OCI-M2 (cell line): ENCODE measurements around the gene MKKS.
"Not testable (repeated sequence)": the region's sequence is repeated elsewhere in the genome, so short reads cannot be mapped to it uniquely, and the experiment has no call there.

Experiments
- DNase-seq: peaks from one replicate; lab custom pipeline; 2025; ENCODE audit not compliant: unreplicated experiment; lab: John Stamatoyannopoulos, UW

Gene MKKS

GRCh38 chr20:10415013-10415650 is 18.9 kb downstream of the MKKS start:
- no peak for DNase-seq

DNA sequence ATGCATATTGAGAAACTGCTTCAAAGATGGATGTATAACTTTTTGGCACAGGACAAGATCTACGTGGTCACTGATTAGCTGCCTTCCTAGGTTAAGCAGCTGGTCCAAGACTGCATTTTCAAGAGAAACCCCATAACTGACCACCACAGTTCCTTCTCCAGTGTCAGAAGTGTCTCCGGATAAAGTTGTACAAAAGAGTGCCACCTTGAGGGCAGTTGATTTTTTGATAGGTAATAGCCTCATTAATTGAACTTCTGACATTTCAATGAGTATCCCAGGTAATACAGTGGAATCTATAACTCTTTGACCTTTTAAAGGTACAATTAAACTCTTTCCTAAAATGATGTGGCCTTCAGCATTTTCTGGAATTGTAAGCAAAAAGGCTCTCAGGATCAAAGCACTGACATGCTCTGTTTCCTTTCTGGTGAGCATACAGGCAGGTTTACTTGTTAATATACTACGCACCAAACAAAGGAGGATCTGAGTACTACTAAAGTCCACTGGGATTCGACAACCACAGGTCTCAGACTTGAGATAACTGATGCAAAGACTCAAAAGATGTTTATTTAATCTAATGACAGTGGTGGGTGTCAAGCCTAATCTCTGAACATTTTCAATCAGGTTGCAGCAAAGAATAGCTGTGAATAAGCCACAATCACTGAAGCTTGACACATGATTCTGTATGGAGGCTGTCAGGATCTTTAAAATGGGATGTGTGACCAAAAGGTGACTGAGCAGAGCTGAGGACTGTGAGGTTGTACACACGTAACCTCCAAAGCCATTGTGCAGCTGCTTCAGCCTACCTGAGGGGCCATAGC is 21.2 kb downstream of the MKKS start:
- no peak for DNase-seq

DNA sequence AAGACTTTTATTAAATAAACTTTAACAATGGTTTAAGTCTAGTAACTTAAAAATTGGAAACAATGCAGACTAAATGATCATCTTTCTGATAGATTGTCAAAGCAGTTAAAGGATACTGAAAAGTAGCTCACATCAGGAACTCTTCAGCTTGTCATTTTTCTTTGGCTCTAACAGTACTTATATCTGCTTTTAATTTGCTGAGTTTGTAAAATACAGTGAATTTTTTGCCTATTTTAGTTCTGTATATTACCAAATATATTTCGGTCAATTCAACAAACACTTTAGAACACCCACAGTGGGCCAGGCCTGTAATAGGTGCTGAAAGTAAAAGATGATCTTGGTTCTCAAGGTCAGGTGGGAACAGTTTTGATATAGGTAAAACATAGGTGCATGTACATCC is 22.3 kb downstream of the MKKS start:
- no peak for DNase-seq

DNA sequence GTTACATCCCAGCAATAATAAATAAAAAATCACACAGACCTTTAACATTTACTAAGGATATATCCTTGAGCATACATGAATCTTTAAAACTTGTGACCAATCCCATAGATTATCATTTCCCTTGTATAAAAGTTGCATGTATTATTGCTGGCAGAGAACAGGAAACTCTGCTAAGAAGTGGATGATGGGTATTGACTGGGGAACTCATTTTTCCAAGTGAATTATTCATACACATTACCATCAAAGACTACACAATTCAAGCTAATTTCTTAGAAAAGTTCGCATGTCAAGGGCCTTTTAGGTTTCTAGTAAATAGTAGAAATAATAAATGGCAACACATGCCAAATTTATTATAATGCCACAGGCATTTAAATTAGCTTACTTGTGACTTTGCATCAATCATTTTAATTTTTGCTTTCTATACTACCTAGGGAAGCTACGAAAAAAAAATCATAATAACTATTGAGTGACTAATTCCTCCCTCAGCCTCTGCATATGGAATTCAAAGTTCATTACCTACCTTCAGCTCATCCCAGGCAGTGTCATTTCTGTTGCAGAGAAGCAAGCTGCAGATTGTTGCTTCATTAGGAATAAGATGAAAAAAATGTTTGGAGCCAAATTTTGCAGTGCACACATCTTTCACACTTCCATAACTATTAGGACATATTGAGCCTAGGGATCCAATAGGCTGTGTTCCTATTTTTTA is 25.8 kb downstream of the MKKS start:
- DNase-seq, result no peak

DNA sequence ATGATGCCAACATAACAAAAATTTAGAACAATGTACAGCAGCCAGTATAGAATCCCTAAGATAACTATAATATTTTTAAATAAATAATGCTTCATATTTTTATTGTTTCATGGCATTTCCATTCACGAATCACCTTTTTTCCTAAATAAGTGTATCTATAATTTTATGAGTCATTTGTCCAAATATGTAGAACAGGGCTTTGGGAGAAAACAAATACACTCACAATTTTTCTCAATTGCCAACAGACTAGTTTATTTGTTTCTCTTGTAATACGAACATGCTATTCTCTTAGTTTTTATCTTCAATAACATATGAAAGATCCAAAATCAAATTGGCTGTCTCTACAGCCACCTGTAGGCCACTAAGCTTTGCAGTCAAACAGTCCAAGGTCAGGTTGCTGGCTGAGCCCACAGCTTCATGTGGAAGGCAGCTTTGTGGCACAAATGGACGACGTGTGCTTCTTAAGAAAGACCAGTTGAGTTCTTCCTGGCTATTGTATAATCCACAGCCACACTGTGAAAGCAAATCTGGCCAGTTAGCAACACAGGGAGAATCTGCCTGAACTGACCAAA is 29.0 kb downstream of the MKKS start:
- no peak for DNase-seq

GRCh38 chr20:10404023-10404628 is 29.9 kb downstream of the MKKS start:
- no peak for DNase-seq

DNA sequence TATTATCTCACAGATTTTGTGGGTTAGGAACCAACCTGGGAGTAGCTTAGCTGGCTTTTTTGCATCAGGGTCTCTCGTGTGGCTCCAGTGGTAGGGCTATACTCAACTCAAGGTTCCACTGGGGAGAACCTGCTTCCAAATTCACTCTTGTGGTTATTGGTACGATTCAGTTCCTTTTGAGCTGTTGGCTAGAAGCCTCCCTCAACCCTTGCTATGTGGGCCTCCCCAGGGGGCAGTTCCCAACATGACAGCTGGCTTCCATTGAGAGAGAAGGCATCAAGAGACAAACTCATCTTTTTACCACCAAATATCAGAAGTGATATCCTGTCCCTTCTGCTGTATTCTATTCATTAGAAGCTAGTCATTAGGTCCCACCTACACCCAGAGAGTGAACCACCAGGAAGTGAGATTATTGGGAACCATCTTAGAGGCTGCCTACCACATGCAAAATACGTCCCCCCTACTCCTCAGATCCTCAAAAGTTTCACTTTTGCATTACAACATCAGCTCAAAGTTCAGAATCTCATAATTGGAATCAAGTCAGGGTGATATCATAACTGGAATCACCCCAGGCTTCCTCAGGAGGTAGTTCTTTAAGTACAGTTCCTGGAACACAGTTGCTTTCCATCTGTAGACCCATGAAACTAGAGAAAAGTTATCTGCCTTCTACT is 30.9 kb downstream of the MKKS start:
- DNase-seq, result no peak

DNA sequence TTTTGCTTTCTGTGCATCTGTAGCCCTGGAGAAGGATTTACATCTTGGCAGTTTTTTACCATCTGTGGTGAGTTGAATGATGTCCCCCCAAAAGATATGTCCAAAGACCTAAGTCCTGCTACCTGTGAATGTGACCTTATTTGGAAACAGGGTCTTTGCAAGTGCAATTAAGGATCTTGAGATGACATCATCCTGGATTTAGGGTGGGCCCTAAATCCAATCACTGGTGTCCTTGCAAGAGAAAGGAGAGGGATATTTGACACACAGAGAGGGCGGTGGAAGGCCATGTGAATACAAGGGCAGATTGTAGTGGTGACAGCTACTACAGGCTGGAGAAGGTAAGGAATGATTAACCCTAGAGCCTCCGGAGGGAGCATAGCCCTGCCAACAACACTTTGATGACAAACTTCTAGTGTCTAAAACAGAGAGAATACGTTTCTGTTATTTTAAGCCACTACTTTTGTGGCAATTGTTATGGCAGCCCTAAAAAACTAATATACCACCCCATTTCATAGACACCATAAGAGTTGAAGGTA is 35.1 kb downstream of the MKKS start:
- no peak for DNase-seq

DNA sequence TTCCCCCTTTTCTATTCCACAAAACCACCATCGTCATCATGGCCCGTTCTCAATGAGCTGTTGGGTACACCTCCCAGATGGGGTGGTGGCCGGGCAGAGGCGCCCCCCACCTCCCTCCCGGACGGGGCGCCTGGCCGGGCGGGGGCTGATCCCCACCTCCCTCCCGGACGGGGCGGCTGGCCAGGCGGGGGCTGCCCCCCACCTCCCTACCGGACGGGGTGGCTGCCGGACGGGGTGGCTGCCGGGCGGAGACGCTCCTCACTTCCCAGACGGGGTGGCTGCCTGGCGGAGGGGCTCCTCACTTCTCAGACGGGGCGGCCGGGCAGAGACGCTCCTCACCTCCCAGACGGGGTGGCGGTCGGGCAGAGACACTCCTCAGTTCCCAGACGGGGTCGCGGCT is 39.3 kb downstream of the MKKS start:
- DNase-seq, result not testable (repeated sequence)

- DNase-seq, result no peak
Observed at GRCh38 chr20:10390709-10391108, 43.3 kb downstream of the MKKS start.

DNA sequence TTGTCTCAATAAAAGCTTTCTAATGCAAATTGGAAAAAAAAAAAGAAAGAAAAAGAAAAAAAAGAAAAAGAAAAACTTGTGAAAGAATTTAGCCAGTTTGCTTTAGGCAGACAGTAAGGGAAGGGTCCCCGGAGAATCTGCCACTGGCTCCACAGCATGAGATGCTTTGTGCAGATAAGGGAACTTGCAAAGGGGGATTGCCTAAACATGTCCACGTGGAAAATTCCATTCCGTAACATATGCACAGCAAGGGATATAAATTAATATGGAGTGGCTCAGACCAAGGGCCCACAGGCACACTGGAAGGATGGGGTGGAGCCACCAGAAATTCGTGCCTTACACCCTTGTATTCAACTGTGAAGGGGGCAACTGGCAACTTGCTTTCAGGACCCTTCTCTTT is 45.4 kb downstream of the MKKS start:
- no peak for DNase-seq

DNA sequence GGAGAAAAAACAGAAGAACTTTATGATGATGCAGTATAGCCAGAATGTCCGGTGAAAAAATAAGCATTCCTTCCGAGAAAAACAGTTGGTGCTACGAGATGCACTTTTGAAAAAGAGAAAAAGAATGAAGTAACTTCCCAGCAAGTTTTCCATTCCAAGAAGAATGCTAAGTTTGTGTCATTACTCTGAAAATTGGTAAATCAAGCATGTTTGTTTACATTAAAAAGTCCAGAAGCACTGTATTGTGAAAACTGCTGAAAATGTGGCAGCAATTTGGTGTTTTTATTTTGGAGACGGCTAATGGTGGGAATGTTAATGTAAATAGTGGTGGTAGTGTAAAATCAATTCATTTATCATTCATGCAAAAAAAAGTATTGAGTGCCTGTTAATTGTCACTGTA is 46.3 kb downstream of the MKKS start:
- no peak for DNase-seq

DNA sequence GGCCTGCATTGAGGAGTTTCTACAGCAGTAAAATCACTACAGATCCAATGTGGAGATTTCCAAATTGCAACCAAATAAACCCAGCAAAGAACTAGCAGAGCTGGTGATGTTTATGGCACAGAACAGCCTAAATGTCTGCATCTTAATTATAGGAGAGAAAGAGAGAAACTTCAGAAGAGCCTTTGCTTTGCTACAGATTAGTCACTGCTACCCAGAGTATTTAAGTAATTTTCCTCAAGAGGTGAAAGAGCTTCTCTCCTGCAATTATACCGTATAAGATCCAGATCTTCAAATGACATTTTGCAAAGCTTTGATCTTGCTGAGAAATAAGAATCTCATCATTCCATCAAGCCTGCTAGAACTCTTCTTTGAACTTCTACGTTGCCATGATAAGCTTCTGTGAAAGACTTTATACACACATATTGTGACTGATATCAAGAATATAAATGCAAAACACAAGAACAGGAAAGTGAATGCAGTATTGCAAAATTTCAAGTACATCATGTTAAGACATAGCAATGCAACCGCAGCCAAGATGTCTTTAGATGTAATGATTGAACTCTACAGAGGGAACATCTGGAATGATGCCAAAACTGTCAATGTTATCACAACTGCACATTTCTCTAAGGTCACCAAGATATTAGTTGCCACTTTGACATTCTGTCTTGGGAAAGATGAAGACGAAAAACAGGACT is 48.0 kb downstream of the MKKS start:
- DNase-seq, result no peak

DNA sequence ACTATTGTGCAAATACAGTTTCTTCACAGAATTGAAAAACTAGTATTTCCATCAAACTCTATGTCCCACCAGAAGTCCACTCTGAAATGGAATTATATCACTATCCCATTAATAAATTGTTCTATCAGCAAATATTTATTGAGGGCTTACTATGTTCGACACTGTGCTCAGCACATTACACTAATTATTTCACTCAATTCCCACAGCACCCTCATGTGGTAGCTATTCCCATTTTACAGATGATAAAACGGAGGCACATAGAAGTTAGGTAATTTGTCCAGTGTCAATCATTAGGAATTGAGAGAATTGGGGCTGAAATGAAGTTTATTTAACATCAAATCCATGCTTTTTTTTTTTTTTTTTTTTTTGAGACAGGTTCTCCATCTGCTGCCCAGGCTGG is 52.5 kb downstream of the MKKS start:
- no peak for DNase-seq

DNA sequence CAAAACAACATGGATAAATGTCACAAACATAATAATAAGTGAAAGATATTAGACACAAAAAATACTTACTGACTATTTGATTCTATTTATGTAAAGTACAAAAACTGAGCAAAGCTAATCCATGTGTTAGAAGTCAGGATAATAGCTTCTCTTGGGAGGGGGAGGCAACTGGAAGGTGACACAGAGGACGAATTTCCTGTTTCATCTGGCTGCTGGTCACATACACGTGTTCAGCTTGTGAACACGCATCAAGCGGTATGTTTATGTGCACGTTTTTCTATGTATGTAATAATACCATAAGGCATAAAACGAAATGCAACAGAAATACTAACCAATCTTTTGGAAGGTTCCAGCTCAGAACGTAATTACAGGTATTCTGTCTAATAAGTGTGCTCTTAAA is 54.3 kb downstream of the MKKS start:
- DNase-seq, result no peak

GRCh38 chr20:10376270-10377075 is 57.5 kb downstream of the MKKS start:
- no peak for DNase-seq

DNA sequence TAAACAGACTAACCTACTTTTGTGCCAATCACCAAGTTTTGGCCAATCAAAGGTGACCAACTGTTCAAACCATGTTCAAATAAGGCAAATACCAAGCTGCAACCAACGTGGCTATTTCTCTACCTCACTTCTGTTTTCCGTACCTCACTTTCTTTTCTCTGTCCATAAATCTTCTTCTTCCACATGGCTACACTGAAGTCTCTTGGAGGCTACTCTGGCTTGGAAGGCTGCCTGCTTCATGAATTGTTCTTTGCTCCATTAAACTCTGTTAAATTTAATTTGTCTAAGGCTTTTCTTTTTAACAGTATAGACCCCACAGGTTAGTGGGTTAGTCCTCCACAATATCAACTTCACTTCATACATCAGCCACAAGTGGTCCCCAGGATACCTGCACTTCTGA is 58.8 kb downstream of the MKKS start:
- no peak for DNase-seq

GRCh38 chr20:10374036-10374435 is 60.0 kb downstream of the MKKS start:
- no peak for DNase-seq

- DNase-seq, result no peak
Observed at GRCh38 chr20:10371467-10371866, 62.6 kb downstream of the MKKS start.
